CD4-positive, alpha-beta T cell (primary cell): ENCODE results near the gene SRSF10. TPM values are rescaled to one million over a fixed set of nuclear protein-coding genes. Genes with fewer than 3 reads are reported as not detected.

Experiments
- ATAC-seq: fragments of 200-7000 bp; cut with Tn5 transposase; one replicate; pipeline ENCODE4 v1.10.0; 2022; ENCODE audit warnings: mild to moderate bottlenecking; ENCODE audit not compliant: poor library complexity
- CTCF ChIA-PET: fragments of 350-600 bp; sonication (Branson Sonifier 250); formaldehyde crosslinking; loops from one replicate; lab custom pipeline; 2021; ENCODE audit warnings: antibody characterized with exemption, inconsistent platforms; lab: Charles Lee
- POLR2A ChIA-PET: fragments of 350-600 bp; sonication (Branson Sonifier 250); formaldehyde crosslinking; loops from one replicate; lab custom pipeline; 2021; ENCODE audit warnings: antibody characterized with exemption, inconsistent platforms; lab: Charles Lee
- DNase-seq, 14 experiments: peaks; one replicate each; pipeline ENCODE4 v3.0.0-alpha.2; 2013 to 2020; ENCODE audit warnings: mixed read lengths in 2 of 14
- H3K27ac ChIP-seq, 2 donors: one replicate each; pipeline versions ENCODE4 v1.5.1 to v1.7.0; 2013; ENCODE audit warnings: low read length in 2 of 2, low read depth in 1 of 2, mild to moderate bottlenecking in 1 of 2
- H3K27me3 ChIP-seq, 2 experiments: 1 replicate in 1 of 2; 2 replicates in 1 of 2; pipeline versions ENCODE4 v1.6.1 to v1.7.0; 2013; ENCODE audit warnings: low read length in 2 of 2, control low read depth in 1 of 2, mild to moderate bottlenecking in 1 of 2, moderate library complexity in 1 of 2; ENCODE audit not compliant: insufficient read depth in 2 of 2, control insufficient read depth in 1 of 2
- H3K36me3 ChIP-seq: one replicate; pipeline ENCODE4 v1.6.1; 2013; ENCODE audit warnings: low read length, control low read depth; ENCODE audit not compliant: insufficient read depth
- H3K4me1 ChIP-seq: one replicate; pipeline ENCODE4 v1.6.1; 2013; ENCODE audit warnings: low read length, control low read depth; ENCODE audit not compliant: insufficient read depth
- H3K4me3 ChIP-seq: one replicate; pipeline ENCODE4 v1.5.1; 2013; ENCODE audit warnings: mild to moderate bottlenecking, low read length, moderate library complexity
- H3K9me3 ChIP-seq, 2 experiments: 1 replicate in 1 of 2; 2 replicates in 1 of 2; pipeline versions ENCODE4 v1.6.1 to v1.7.0; 2013; ENCODE audit warnings: low read length in 2 of 2, mild to moderate bottlenecking in 2 of 2, control low read depth in 1 of 2, moderate library complexity in 1 of 2; ENCODE audit not compliant: control insufficient read depth in 1 of 2, insufficient read depth in 1 of 2
- H3K27ac Mint-ChIP-seq: one replicate; pipeline ENCODE4 v1.8.0; 2020; ENCODE audit warnings: mixed read lengths
- H3K27me3 Mint-ChIP-seq: one replicate; pipeline ENCODE4 v1.8.0; 2021; ENCODE audit warnings: mixed read lengths
- H3K36me3 Mint-ChIP-seq: one replicate; pipeline ENCODE4 v1.8.0; 2021; ENCODE audit warnings: low read depth, mixed read lengths
- H3K4me1 Mint-ChIP-seq: one replicate; pipeline ENCODE4 v1.8.0; 2021; ENCODE audit warnings: low read depth, mixed read lengths
- H3K4me3 Mint-ChIP-seq: one replicate; pipeline ENCODE4 v1.8.0; 2020; ENCODE audit warnings: mild to moderate bottlenecking, mixed read lengths
- H3K9me3 Mint-ChIP-seq: one replicate; pipeline ENCODE4 v1.8.0; 2020; ENCODE audit warnings: mixed read lengths
- intact Hi-C, 2 experiments: fragments of 100-400 bp; cut with DNase I in 1 of 2; cut with micrococcal nuclease in 1 of 2; formaldehyde crosslinking; loops; one replicate each; pipeline versions ENCODE4 v1.15.1 to v1.9.0; 2023 to 2025; cut with DNase I, micrococcal nuclease
- total RNA-seq, 174 experiments: library from RNA in 2 of 174; stranded (reverse) in 2 of 174; gene quantifications; one replicate each; pipeline ENCODE4 v1.2.3 and lab custom pipeline; 2021 to 2026
- TF ChIP-seq, protein P1 (sequence below): fragments of 200-600 bp; IDR thresholded peaks from one replicate; pipeline ENCODE4 v1.8.0; 2022; ENCODE audit warnings: antibody characterized with exemption, mild to moderate bottlenecking

The SRSF10 gene
- total RNA-seq, 2 experiments from 2014 or later, result 346 to 356 TPM

DNA sequence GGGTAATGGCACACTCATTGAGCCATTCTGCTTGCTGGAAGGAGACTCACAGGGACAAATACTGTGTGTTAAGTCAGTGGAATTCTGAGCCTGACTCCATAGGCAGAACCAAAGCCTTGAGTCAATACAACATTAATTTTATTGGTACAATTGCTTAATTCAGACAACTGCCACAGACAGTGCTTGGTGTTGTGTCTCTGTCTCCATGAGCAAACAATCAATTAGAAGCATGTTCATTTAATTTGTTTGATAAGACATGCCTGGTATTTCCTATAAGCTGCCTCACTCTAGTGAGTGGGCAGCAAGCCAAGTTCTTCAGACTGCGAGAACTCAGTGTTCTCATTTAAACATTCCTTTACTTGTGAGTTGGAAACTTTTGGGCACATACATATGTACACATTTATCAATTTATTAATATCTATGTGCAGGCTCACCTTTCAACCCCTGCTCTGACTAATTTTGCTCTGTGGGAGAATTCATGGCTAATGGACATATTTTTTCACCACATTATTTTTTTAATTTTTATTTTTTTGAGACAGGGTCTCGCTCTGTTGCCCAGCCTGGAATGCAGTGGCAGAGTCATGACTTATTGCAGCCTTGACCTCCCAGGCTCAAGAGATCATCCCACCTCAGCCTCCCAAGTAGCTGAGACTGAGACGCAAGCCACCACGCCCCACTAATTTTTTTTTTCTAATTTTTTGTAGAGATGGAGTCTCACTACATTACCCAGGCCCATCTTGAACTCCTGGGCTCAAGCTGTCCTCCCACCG is 4.5 kb upstream of the SRSF10 start:
- no peaks in the 10 kb centered on the region for H3K27me3 Mint-ChIP-seq
- ChIA-PET POLR2A (interaction anchor here (0.6 kb wide), 1 partner anchor 26 kb away, joined by 3 read pairs; no protein-coding TSS in a partner anchor), CTCF (no interaction called here)
- H3K9me3 Mint-ChIP-seq, result no peaks in the 10 kb centered on the region
- intact Hi-C loops, result no loop called here
- Histone ChIP-seq H3K36me3 (no peaks in the 10 kb centered on the region), H3K4me3 (no peak overlapping the region), H3K9me3 (no peaks in the 10 kb centered on the region), H3K27ac (no peak overlapping the region), H3K4me1 (peaks cover 7% of the 10 kb centered on the region), H3K27me3 (no peaks in the 10 kb centered on the region)
- H3K4me3 Mint-ChIP-seq, result no peak overlapping the region
- no peak for ATAC-seq
- no peak for DNase-seq
- H3K36me3 Mint-ChIP-seq, result peaks cover 9% of the 10 kb centered on the region
- H3K4me1 Mint-ChIP-seq, result peaks cover 18% of the 10 kb centered on the region
- no peak overlapping the region for H3K27ac Mint-ChIP-seq
- TF ChIP-seq, protein P1, sequence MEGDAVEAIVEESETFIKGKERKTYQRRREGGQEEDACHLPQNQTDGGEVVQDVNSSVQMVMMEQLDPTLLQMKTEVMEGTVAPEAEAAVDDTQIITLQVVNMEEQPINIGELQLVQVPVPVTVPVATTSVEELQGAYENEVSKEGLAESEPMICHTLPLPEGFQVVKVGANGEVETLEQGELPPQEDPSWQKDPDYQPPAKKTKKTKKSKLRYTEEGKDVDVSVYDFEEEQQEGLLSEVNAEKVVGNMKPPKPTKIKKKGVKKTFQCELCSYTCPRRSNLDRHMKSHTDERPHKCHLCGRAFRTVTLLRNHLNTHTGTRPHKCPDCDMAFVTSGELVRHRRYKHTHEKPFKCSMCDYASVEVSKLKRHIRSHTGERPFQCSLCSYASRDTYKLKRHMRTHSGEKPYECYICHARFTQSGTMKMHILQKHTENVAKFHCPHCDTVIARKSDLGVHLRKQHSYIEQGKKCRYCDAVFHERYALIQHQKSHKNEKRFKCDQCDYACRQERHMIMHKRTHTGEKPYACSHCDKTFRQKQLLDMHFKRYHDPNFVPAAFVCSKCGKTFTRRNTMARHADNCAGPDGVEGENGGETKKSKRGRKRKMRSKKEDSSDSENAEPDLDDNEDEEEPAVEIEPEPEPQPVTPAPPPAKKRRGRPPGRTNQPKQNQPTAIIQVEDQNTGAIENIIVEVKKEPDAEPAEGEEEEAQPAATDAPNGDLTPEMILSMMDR, result no peak

DNA sequence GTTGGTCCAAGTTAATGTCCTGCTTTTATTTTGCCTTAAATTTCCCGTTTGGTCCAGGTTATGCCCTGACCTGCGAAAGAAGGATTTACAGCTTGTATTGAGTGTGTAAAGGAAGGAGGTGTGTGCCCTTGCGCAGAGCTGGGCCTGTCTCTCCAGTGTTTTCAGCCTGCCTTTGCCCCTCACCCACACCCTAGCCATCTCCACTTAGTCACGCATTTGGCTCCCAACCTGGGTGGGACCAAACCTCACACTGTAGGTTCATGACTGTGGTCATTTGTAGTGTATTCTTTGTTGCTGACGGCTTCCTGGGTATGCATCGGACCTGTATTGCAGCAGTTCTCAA is 572 bp upstream of the SRSF10 start:
- Histone ChIP-seq H3K4me1 (peaks cover 19% of the 10 kb centered on the region), H3K9me3 (no peaks in the 10 kb centered on the region), H3K4me3 (peak overlapping the region; percentile 92), H3K27me3 (no peaks in the 10 kb centered on the region), H3K27ac (peak overlapping the region; percentile 97 to 98), H3K36me3 (peaks cover 8% of the 10 kb centered on the region)
- ChIA-PET POLR2A (interaction anchor here (1.0 to 7.2 kb wide), 10 partner anchors 12 to 1267 kb away, joined by 3 to 164 read pairs (median 5); partner anchors contain the start of genes CLIC4, ELOA, HMGCL and HNRNPR), CTCF (interaction anchor here (0.9 to 3.9 kb wide), 5 partner anchors 13 to 25 kb away, joined by 3 to 12 read pairs (median 5); partner anchors contain the start of gene PNRC2)
- DNase-seq (peak in 12 of 14 experiments; percentile 6 to 64 (median 38)), ATAC-seq (no peak)
- TF ChIP-seq, protein P1, result no peak
- no peaks in the 10 kb centered on the region for H3K27me3 Mint-ChIP-seq
- intact Hi-C loops, result loop anchor here (1.0 to 2.0 kb wide), 2 partner anchors 21 to 112 kb away; partner anchors contain the start of genes PNRC2 (in 2 of the 2) and FUCA1 (in 1 of the 2)
- peaks cover 38% of the 10 kb centered on the region for H3K36me3 Mint-ChIP-seq
- peaks cover 50% of the 10 kb centered on the region for H3K4me1 Mint-ChIP-seq
- no peaks in the 10 kb centered on the region for H3K9me3 Mint-ChIP-seq
- H3K4me3 Mint-ChIP-seq, result peak overlapping the region; percentile 99
- H3K27ac Mint-ChIP-seq, result peak overlapping the region; percentile 95

DNA sequence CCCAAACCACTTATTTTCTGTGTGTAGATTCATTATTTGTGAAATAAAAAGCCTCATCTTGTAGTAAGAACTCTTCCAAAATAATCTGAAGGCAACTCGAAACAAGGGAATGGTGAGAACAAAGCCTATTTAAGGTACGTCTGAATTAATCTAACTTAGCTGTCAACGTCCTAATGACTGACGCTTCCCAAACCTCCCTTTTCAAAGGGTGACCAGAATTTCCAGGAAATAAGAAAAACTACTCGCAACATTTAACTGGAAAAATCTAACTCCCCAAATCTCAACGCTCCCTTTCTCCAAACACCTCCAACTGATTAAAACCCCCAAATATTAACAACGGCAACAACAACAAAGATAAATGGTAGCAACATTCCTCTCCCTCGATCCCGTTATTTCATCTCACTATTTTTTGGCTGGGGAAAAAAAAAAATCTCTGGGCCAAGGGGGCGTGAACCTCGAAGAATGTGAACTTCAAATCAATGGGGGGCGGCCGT is 693 bp downstream of the SRSF10 start:
- Mint-ChIP-seq H3K36me3 (peaks cover 49% of the 10 kb centered on the region), H3K4me3 (peak overlapping the region; percentile 99), H3K4me1 (peaks cover 59% of the 10 kb centered on the region), H3K27ac (peak overlapping the region; percentile 95), H3K27me3 (no peaks in the 10 kb centered on the region), H3K9me3 (no peaks in the 10 kb centered on the region)
- Histone ChIP-seq H3K27me3 (no peaks in the 10 kb centered on the region), H3K27ac (peak overlapping the region; percentile 97 to 98), H3K9me3 (no peaks in the 10 kb centered on the region), H3K4me1 (peaks cover 19% of the 10 kb centered on the region), H3K4me3 (peak overlapping the region; percentile 92), H3K36me3 (peaks cover 14% of the 10 kb centered on the region)
- intact Hi-C loops, result loop anchor here in 1 of 2 experiments (10.0 kb wide), 2 partner anchors 425 to 615 kb away; partner anchors contain the start of genes ID3 and ZNF436
- ChIA-PET CTCF (interaction anchor here (0.7 to 3.9 kb wide), 3 partner anchors 9 to 20 kb away, joined by 3 to 12 read pairs (median 6); partner anchors contain the start of gene PNRC2), POLR2A (interaction anchor here (0.6 to 7.2 kb wide), 11 partner anchors 11 to 1268 kb away, joined by 3 to 164 read pairs (median 5); partner anchors contain the start of genes CLIC4, ELOA, HMGCL and HNRNPR)
- DNase-seq (no peak), ATAC-seq (no peak)
- TF ChIP-seq, protein P1, result no peak
